WI38 (cell line): Measurements from ENCODE around the gene ACTR1A.

Experiments used
- H3K4me3 ChIP-seq: 2 replicates; pipeline ENCODE4 v1.5.1; 2011; ENCODE audit warnings: low read depth, mild to moderate bottlenecking, control low read depth, low read length
- TF ChIP-seq, protein P1 (sequence below): IDR thresholded peaks from 2 replicates; pipeline ENCODE4 v1.5.1; 2012; ENCODE audit warnings: low read depth, mild to moderate bottlenecking, control low read depth, low read length

The ACTR1A gene

DNA sequence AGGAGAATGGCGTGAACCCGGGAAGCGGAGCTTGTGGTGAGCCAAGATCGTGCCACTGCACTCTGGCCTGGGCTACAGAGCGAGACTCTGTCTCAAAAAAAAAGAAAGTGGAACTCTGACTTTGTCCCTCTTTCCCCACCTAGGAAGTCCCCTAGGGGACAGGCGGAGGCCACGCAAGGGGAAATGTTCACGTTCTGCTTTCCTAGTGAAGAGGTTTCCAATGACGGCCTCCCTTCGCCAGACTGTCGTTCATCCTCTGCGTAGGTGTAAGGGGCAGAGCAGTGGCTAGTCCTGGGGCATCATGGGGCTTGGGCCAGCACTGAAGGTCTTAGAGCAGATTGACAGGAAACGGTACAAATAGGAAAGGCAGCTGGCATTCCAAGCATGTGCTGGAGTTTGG lies 31.8 kb upstream of the ACTR1A start:
- no peak overlapping the region for H3K4me3 ChIP-seq
- TF ChIP-seq, protein P1, sequence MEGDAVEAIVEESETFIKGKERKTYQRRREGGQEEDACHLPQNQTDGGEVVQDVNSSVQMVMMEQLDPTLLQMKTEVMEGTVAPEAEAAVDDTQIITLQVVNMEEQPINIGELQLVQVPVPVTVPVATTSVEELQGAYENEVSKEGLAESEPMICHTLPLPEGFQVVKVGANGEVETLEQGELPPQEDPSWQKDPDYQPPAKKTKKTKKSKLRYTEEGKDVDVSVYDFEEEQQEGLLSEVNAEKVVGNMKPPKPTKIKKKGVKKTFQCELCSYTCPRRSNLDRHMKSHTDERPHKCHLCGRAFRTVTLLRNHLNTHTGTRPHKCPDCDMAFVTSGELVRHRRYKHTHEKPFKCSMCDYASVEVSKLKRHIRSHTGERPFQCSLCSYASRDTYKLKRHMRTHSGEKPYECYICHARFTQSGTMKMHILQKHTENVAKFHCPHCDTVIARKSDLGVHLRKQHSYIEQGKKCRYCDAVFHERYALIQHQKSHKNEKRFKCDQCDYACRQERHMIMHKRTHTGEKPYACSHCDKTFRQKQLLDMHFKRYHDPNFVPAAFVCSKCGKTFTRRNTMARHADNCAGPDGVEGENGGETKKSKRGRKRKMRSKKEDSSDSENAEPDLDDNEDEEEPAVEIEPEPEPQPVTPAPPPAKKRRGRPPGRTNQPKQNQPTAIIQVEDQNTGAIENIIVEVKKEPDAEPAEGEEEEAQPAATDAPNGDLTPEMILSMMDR = no peak

DNA sequence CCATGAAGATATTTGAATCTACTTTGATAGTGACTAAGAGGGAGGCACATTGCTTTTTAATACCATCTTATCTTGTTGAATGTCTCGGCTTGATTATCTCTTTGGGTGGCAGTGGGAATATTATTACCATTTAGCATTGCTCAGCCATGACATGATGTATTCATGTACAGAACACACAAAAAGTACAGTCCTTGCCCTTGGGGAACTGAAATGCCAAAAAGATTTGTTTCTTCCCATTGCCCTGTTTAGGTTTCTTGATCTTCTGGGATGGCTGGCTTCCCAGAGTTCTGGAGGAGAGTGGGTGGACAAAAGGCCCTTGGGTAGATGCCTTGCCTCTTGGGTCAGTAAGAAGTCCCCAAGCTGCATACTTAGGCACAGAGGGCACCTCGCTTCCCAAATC lies 25.0 kb upstream of the ACTR1A start:
- TF ChIP-seq, protein P1 = no peak
- H3K4me3 ChIP-seq = no peak overlapping the region

DNA sequence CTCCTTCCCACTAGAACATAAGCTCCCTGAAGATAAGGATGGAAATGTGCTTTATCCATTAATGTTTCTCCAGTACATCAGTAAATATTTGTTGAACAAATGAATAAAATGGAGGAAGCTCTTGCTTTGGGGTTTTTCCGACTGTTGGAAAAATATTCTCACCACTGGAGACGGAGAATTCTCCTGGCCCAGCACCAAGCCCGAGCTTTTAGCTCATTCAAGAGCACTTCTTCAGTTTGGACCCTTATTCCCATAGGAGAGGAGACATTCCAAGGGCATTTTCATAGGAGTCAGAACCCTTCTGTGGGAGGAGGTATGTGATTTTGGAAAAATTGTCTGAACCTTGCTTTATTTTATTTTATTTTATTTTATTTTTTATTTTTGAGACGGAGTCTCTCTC lies 22.2 kb upstream of the ACTR1A start:
- no peak overlapping the region for H3K4me3 ChIP-seq
- TF ChIP-seq, protein P1 = no peak

- H3K4me3 ChIP-seq = no peak overlapping the region
- TF ChIP-seq, protein P1 = no peak
These were observed 20.9 kb upstream of the ACTR1A start for GRCh38 chr10:102523250-102524029.

GRCh38 chr10:102522874-102523249 lies 20.4 kb upstream of the ACTR1A start:
- TF ChIP-seq, protein P1 = no peak
- H3K4me3 ChIP-seq = no peak overlapping the region

GRCh38 chr10:102519246-102519825 lies 16.8 kb upstream of the ACTR1A start:
- TF ChIP-seq, protein P1 = no peak

DNA sequence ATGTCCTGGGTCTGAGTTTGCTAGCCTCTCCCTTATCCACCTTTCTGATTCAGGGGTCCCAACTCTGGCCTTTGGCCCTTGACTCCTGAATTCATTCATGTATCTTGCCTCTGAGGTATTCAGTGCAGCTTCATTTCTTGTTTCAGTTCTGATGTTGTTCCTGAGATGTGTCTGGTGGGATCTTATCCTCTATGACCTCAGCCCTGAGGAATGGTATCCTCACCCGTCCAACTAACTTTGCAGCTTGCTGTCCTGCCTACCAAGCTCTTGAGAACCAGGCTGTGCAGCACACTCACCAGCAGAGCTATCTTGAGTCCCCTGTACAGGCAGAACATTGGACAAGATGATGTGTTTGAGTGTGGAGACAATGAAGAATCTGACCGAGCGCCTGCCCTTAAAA lies 15.0 kb upstream of the ACTR1A start:
- TF ChIP-seq, protein P1 = no peak
- H3K4me3 ChIP-seq = no peak overlapping the region

More at GRCh38 chr10:102519246-102519825, 16.8 kb upstream of the ACTR1A start:
- no peak overlapping the region for H3K4me3 ChIP-seq
